ENCODE data around the gene COX20.

COX20 gene

GRCh38 chr1:244840219-244840794 lies 4.8 kb downstream of the COX20 start:
- Histone ChIP-seq H3K4me3 (ENCODE audit: low read length) (no peak overlapping the region), H3K36me3 (ENCODE audit: control insufficient read depth, insufficient read depth, low read length) (peaks cover 11% of the 10 kb centered on the region; the same call in 1 of the 2 replicates), H3K4me1 (ENCODE audit: control insufficient read depth, insufficient read depth, low read length) (no peaks in the 10 kb centered on the region), H3K9me3 (ENCODE audit: control insufficient read depth, insufficient read depth, low read length) (no peaks in the 10 kb centered on the region), H3K27ac (ENCODE audit: low read length) (no peak overlapping the region), H3K27me3 (ENCODE audit: control insufficient read depth, insufficient read depth, low read length) (no peaks in the 10 kb centered on the region)
- no CpG with 5 or more reads among the region's 5 CpGs for WGBS (ENCODE audit: insufficient coverage, insufficient read length)
- DNase-seq (ENCODE audit: low read depth, low spot score), result no peak

GRCh38 chr1:244841273-244841927 lies 5.9 kb downstream of the COX20 start:
- Histone ChIP-seq H3K4me3 (ENCODE audit: low read length) (no peak overlapping the region), H3K4me1 (ENCODE audit: control insufficient read depth, insufficient read depth, low read length) (no peaks in the 10 kb centered on the region), H3K36me3 (ENCODE audit: control insufficient read depth, insufficient read depth, low read length) (peaks cover 13% of the 10 kb centered on the region; the same call in 1 of the 2 replicates), H3K27ac (ENCODE audit: low read length) (no peak overlapping the region), H3K27me3 (ENCODE audit: control insufficient read depth, insufficient read depth, low read length) (no peaks in the 10 kb centered on the region), H3K9me3 (ENCODE audit: control insufficient read depth, insufficient read depth, low read length) (no peaks in the 10 kb centered on the region)
- DNase-seq (ENCODE audit: low read depth, low spot score), result no peak
- no CpG with 5 or more reads among the region's 9 CpGs for WGBS (ENCODE audit: insufficient coverage, insufficient read length)

DNA sequence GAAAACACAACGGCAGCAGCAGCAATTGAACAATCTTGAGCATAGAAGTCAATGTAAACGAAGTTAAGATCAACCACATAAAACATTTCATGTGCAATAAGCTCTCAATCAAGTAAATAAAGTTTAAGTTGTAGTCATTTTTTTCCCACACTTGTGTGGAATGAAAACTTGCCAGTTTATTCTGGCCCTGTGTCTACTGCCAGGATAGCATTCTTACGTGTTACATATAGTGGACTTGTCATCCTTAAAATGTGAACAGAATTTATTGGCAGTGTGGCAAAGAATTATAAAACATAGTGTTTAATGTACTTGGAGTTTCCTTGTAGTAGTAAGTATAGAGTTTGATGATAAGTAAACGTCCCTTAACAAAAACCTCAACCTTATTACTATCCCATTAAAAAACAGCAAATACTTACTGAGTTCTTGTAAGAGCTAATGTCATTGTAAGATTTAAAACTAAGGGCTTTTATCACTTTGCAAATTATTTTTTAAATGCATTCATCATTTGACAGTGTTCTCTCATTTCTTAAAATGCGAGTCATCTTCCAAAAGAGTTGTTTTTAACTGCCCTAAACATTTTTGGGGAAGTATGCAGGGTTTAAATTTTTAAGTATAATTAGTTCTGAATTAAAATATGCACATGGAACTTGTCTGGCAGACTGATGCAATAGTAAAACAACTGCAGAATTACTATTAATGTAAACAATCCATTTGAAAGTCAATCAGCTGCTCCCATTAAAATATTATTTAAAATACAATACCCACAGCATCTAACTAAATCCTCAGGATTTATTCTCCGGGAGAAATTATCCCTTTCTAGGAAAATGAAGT lies 7.9 kb downstream of the COX20 start:
- no peak overlapping the region for H3K27ac ChIP-seq (ENCODE audit: low read length)
- no peaks in the 10 kb centered on the region for H3K27me3 ChIP-seq (ENCODE audit: control insufficient read depth, insufficient read depth, low read length)
- H3K4me1 ChIP-seq (ENCODE audit: control insufficient read depth, insufficient read depth, low read length), result no peaks in the 10 kb centered on the region
- H3K36me3 ChIP-seq (ENCODE audit: control insufficient read depth, insufficient read depth, low read length), result peaks cover 14% of the 10 kb centered on the region; the same call in 1 of the 2 replicates
- no peak overlapping the region for H3K4me3 ChIP-seq (ENCODE audit: low read length)
- no peaks in the 10 kb centered on the region for H3K9me3 ChIP-seq (ENCODE audit: control insufficient read depth, insufficient read depth, low read length)
- no CpG with 5 or more reads among the region's 6 CpGs for WGBS (ENCODE audit: insufficient coverage, insufficient read length)
- no peak for DNase-seq (ENCODE audit: low read depth, low spot score)

- peaks cover 14% of the 10 kb centered on the region; the same call in 1 of the 2 replicates for H3K36me3 ChIP-seq (ENCODE audit: control insufficient read depth, insufficient read depth, low read length)
- no peaks in the 10 kb centered on the region for H3K4me1 ChIP-seq (ENCODE audit: control insufficient read depth, insufficient read depth, low read length)
- H3K27ac ChIP-seq (ENCODE audit: low read length), result no peak overlapping the region
These were observed 9.0 kb downstream of the COX20 start for GRCh38 chr1:244844155-244845121.

DNA sequence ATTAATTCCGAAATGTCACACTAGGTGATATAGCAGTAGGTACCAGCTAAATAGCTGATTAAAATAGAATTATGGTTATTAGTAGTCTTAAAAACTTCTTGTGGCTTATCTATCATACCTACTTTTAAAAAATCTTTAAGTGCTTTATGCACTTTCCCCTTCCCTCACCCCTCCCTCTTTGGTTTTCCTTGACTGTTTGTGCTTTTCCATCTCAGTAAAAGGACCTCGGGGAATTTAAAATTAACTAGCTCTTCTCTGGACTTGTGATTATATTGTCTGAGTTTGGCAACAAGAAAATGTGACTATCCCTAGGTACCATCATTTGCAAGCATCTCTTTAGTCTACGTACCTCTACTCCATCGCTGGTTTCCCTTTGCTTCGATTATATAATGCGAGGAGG lies 11.2 kb downstream of the COX20 start:
- Histone ChIP-seq H3K9me3 (ENCODE audit: control insufficient read depth, insufficient read depth, low read length) (no peaks in the 10 kb centered on the region), H3K27ac (ENCODE audit: low read length) (no peak overlapping the region), H3K4me1 (ENCODE audit: control insufficient read depth, insufficient read depth, low read length) (no peaks in the 10 kb centered on the region), H3K27me3 (ENCODE audit: control insufficient read depth, insufficient read depth, low read length) (no peaks in the 10 kb centered on the region), H3K36me3 (ENCODE audit: control insufficient read depth, insufficient read depth, low read length) (peaks cover 12% of the 10 kb centered on the region; the same call in 1 of the 2 replicates), H3K4me3 (ENCODE audit: low read length) (no peak overlapping the region)
- no CpG with 5 or more reads among the region's 6 CpGs for WGBS (ENCODE audit: insufficient coverage, insufficient read length)
- DNase-seq (ENCODE audit: low read depth, low spot score), result no peak

More at GRCh38 chr1:244844155-244845121, 9.0 kb downstream of the COX20 start:
- no peaks in the 10 kb centered on the region for H3K27me3 ChIP-seq (ENCODE audit: control insufficient read depth, insufficient read depth, low read length)
- no peak overlapping the region for H3K4me3 ChIP-seq (ENCODE audit: low read length)
- no CpG with 5 or more reads among the region's 13 CpGs for whole genome bisulfite sequencing (ENCODE audit: insufficient coverage, insufficient read length)
- no peaks in the 10 kb centered on the region for H3K9me3 ChIP-seq (ENCODE audit: control insufficient read depth, insufficient read depth, low read length)
- no peak for DNase-seq (ENCODE audit: low read depth, low spot score)

DNA sequence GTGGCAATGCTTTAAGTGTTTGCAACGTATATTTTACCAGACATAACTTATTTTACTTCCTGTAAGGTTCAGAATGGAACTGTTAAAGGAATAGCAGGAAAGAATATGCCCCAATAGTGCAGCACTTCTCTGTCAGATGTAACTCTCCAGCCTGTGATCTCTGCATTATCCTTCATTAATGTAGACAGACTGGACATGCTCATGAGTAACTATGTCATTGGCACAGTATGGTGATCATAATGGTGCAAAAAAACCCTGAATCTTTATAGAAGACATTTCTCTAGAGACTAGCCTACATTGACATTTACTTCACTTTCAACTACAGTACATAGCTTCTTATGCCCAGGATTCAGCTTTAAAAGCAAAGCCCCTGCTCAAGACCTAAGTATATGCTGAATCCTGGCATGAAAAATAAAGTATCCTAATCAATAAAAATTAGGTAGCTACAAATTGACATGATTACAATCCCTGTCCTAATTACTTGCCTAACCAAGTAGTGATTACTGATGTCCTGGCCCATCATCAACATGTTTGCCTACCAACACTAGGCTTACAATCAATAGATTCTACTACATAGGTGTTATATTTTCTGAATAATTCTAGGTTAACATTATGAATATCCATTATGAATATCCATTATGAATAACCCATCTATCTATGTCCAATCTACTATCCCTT lies 13.9 kb downstream of the COX20 start:
- no CpG with 5 or more reads among the region's 1 CpG for WGBS (ENCODE audit: insufficient coverage, insufficient read length)
- H3K27me3 ChIP-seq (ENCODE audit: control insufficient read depth, insufficient read depth, low read length), result no peaks in the 10 kb centered on the region
- no peak overlapping the region for H3K27ac ChIP-seq (ENCODE audit: low read length)
- H3K9me3 ChIP-seq (ENCODE audit: control insufficient read depth, insufficient read depth, low read length), result no peaks in the 10 kb centered on the region
- H3K36me3 ChIP-seq (ENCODE audit: control insufficient read depth, insufficient read depth, low read length), result peaks cover 8% of the 10 kb centered on the region; the same call in 1 of the 2 replicates
- H3K4me3 ChIP-seq (ENCODE audit: low read length), result no peak overlapping the region
- H3K4me1 ChIP-seq (ENCODE audit: control insufficient read depth, insufficient read depth, low read length), result no peaks in the 10 kb centered on the region
- DNase-seq (ENCODE audit: low read depth, low spot score), result no peak

DNA sequence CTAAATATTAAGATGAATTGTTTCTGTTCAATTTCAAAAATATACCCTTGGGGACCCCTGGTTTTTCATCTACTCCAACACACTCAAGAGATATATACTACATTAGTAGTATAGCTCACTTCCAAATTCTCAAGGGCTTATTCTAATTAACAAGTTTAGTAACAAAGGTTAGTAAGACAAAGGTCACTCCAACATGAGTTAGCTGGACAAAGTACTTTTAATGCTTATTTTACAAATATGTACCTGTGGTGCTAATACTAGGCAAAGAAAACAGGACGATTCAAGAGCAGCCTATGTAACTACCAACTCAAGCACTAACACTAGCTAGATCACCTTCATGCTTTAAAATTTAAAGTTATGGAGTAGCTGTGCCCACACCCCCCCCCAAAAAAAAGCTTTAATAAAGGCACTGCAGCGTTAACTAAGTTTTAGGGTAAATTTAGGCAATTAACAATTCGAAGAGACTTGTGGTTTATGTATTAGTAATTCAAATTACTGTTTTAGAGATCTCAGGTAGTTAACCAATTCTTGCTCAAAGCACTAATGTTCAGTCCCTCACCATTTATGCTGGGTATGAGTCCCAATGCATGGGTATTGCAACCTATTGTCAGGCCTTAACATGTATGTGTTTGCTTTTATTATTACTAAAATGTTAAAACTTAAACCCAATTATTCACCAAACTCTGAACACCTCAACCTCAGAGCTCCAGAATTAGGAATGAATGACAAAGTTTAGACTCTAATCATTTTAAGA lies 14.8 kb downstream of the COX20 start:
- no CpG with 5 or more reads among the region's 3 CpGs for WGBS (ENCODE audit: insufficient coverage, insufficient read length)
- H3K27me3 ChIP-seq (ENCODE audit: control insufficient read depth, insufficient read depth, low read length), result no peaks in the 10 kb centered on the region
- H3K4me3 ChIP-seq (ENCODE audit: low read length), result no peak overlapping the region
- H3K36me3 ChIP-seq (ENCODE audit: control insufficient read depth, insufficient read depth, low read length), result peaks cover 12% of the 10 kb centered on the region; the same call in 1 of the 2 replicates
- no peaks in the 10 kb centered on the region for H3K9me3 ChIP-seq (ENCODE audit: control insufficient read depth, insufficient read depth, low read length)
- H3K27ac ChIP-seq (ENCODE audit: low read length), result no peak overlapping the region
- no peaks in the 10 kb centered on the region for H3K4me1 ChIP-seq (ENCODE audit: control insufficient read depth, insufficient read depth, low read length)
- DNase-seq (ENCODE audit: low read depth, low spot score), result no peak

GRCh38 chr1:244850896-244851295 lies 15.4 kb downstream of the COX20 start:
- Histone ChIP-seq H3K4me3 (ENCODE audit: low read length) (no peak overlapping the region), H3K27me3 (ENCODE audit: control insufficient read depth, insufficient read depth, low read length) (no peaks in the 10 kb centered on the region), H3K27ac (ENCODE audit: low read length) (no peak overlapping the region), H3K36me3 (ENCODE audit: control insufficient read depth, insufficient read depth, low read length) (peaks cover 16% of the 10 kb centered on the region; the same call in 1 of the 2 replicates), H3K4me1 (ENCODE audit: control insufficient read depth, insufficient read depth, low read length) (no peaks in the 10 kb centered on the region), H3K9me3 (ENCODE audit: control insufficient read depth, insufficient read depth, low read length) (no peaks in the 10 kb centered on the region)
- no peak for DNase-seq (ENCODE audit: low read depth, low spot score)
- WGBS (ENCODE audit: insufficient coverage, insufficient read length), result no CpG with 5 or more reads among the region's 2 CpGs

GRCh38 chr1:244851546-244852231 lies 16.2 kb downstream of the COX20 start:
- H3K4me1 ChIP-seq (ENCODE audit: control insufficient read depth, insufficient read depth, low read length), result no peaks in the 10 kb centered on the region
- no CpG with 5 or more reads among the region's 4 CpGs for WGBS (ENCODE audit: insufficient coverage, insufficient read length)
- no peaks in the 10 kb centered on the region for H3K27me3 ChIP-seq (ENCODE audit: control insufficient read depth, insufficient read depth, low read length)
- DNase-seq (ENCODE audit: low read depth, low spot score), result no peak
- no peak overlapping the region for H3K27ac ChIP-seq (ENCODE audit: low read length)
- no peak overlapping the region for H3K4me3 ChIP-seq (ENCODE audit: low read length)
- peaks cover 17% of the 10 kb centered on the region; the same call in 1 of the 2 replicates for H3K36me3 ChIP-seq (ENCODE audit: control insufficient read depth, insufficient read depth, low read length)
- H3K9me3 ChIP-seq (ENCODE audit: control insufficient read depth, insufficient read depth, low read length), result no peaks in the 10 kb centered on the region
